Peyer's patch (tissue), 4 donors: ENCODE measurements around the gene FBXW2. TPM values are rescaled to one million over a fixed set of nuclear protein-coding genes. Genes with fewer than 3 reads are reported as not detected.

Experiments used
- DNase-seq, 3 donors: peaks; one replicate each; pipeline ENCODE4 v3.0.0-alpha.2; 2017 to 2019
- H3K27ac ChIP-seq, 4 donors: fragments of 200-600 bp; sonication (generic); one replicate each; pipeline ENCODE4 v1.5.1; 2016 to 2019
- H3K27me3 ChIP-seq, 2 donors: fragments of 200-600 bp; sonication (generic); one replicate each; pipeline ENCODE4 v1.5.1; 2019
- H3K36me3 ChIP-seq, 3 donors: fragments of 200-600 bp; sonication (generic); one replicate each; pipeline ENCODE4 v1.5.1; 2016 to 2019
- H3K4me1 ChIP-seq, 4 donors: fragments of 200-600 bp; sonication (generic); one replicate each; pipeline ENCODE4 v1.5.1; 2016 to 2019
- H3K4me3 ChIP-seq, 4 donors: fragments of 200-600 bp; sonication (generic); 1 replicate in 3 of 4; 2 replicates in 1 of 4; pipeline ENCODE4 v1.5.1; 2016 to 2019; ENCODE audit warnings: mild to moderate bottlenecking in 1 of 4
- H3K9me3 ChIP-seq, 4 donors: fragments of 200-600 bp; sonication (generic); one replicate each; pipeline ENCODE4 v1.5.1; 2016 to 2019; ENCODE audit warnings: mild to moderate bottlenecking in 1 of 4
- POLR2A ChIP-seq, 2 donors: fragments of 450-650 bp; IDR thresholded peaks; one replicate each; pipeline ENCODE4 v1.5.1; 2017; ENCODE audit warnings: antibody characterized with exemption in 2 of 2, mild to moderate bottlenecking in 2 of 2, moderate library complexity in 2 of 2
- total RNA-seq, 4 donors: library from RNA; depleted of rRNA; stranded (reverse); fragments of >200 nt; gene quantifications; one replicate each; pipeline ENCODE4 v1.1.0, GENCODE V29; 2016
- TF ChIP-seq, protein P1 (sequence below), 6 experiments: fragments of 450-650 bp in 4 of 6; fragments of 200-600 bp in 2 of 6; sonication (generic) in 1 of 6; IDR thresholded peaks; one replicate each; pipeline ENCODE4 v1.5.1; 2017 to 2019; ENCODE audit warnings: antibody characterized with exemption in 6 of 6, mild to moderate bottlenecking in 3 of 6, moderate library complexity in 1 of 6

FBXW2 gene
- total RNA-seq, 4 donors from 2014 or later, result 70.5 to 93.3 (median 82.8) TPM

DNA sequence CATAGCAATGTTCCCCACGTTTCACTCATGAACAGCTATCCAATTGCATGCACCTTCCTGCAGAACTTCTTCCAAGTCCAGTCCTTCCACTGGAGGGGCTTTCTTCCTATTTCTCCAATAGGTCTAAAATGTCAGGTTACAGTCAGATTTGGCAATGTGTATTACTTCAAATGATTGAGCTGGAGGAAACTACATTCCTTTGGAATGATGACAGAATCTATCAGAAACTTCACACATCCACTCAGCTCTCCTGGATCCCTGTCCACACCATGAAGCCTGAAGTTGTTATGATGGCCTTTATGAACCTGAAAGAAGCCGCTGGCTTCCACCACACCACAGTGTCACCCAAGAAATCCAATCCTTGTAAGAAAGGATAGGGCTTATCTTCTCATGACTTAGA is 32.2 kb downstream of the FBXW2 start:
- Histone ChIP-seq H3K4me3 (no peak overlapping the region), H3K27ac (no peak overlapping the region), H3K27me3 (no peaks in the 10 kb centered on the region), H3K9me3 (no peaks in the 10 kb centered on the region), H3K4me1 (no peaks in the 10 kb centered on the region), H3K36me3 (peaks cover 0 to 53% (median 0%) of the 10 kb centered on the region in 3 donors)
- no peak for DNase-seq
- TF ChIP-seq POLR2A (IDR thresholded peaks at IDR 0.05), result no peak
- TF ChIP-seq, protein P1, sequence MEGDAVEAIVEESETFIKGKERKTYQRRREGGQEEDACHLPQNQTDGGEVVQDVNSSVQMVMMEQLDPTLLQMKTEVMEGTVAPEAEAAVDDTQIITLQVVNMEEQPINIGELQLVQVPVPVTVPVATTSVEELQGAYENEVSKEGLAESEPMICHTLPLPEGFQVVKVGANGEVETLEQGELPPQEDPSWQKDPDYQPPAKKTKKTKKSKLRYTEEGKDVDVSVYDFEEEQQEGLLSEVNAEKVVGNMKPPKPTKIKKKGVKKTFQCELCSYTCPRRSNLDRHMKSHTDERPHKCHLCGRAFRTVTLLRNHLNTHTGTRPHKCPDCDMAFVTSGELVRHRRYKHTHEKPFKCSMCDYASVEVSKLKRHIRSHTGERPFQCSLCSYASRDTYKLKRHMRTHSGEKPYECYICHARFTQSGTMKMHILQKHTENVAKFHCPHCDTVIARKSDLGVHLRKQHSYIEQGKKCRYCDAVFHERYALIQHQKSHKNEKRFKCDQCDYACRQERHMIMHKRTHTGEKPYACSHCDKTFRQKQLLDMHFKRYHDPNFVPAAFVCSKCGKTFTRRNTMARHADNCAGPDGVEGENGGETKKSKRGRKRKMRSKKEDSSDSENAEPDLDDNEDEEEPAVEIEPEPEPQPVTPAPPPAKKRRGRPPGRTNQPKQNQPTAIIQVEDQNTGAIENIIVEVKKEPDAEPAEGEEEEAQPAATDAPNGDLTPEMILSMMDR (IDR thresholded peaks at IDR 0.05), result no peak

DNA sequence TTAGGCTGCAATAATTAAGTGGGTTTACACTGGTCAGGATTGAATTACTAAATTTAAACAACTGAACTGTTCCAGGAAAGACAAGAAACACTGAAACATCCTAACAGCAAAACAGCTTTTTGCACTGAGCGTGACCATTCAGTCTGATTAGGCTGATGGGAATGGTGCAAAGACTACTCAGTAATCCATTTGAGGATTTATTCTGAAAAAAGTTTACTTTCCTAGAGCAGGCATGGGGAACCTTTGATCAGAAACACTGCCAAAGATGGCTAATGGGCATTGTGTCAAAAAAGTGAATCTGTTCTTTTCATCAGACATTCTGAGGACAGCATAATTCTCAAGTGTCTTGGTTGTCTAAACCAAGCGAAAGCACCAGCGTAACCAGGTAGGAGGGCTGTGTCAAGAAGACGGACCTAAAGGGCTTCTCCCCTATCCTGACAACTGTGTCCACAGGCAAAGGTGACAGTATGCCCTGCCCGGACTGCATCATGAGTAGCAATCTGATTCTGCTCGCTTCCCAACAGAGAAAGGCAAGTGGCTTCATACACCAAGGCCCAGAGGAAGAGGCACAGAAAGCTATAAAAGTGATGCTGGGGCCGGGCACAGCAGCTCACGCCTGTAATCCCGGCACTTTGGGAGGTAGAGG is 33.3 kb downstream of the FBXW2 start:
- Histone ChIP-seq H3K4me3 (no peak overlapping the region), H3K4me1 (no peaks in the 10 kb centered on the region), H3K27ac (no peak overlapping the region), H3K36me3 (peaks cover 0 to 48% (median 0%) of the 10 kb centered on the region in 3 donors), H3K9me3 (no peaks in the 10 kb centered on the region), H3K27me3 (no peaks in the 10 kb centered on the region)
- TF ChIP-seq, protein P1 (IDR thresholded peaks at IDR 0.05), result no peak
- no peak for TF ChIP-seq POLR2A (IDR thresholded peaks at IDR 0.05)
- DNase-seq, result no peak

- Histone ChIP-seq H3K36me3 (peaks cover 0 to 35% (median 0%) of the 10 kb centered on the region in 3 donors), H3K27me3 (no peaks in the 10 kb centered on the region), H3K27ac (no peak overlapping the region), H3K4me3 (no peak overlapping the region), H3K9me3 (no peaks in the 10 kb centered on the region), H3K4me1 (no peaks in the 10 kb centered on the region)
- TF ChIP-seq, protein P1 (IDR thresholded peaks at IDR 0.05), result no peak
- DNase-seq, result no peak
Measured at GRCh38 chr9:120758544-120758943, 34.7 kb downstream of the FBXW2 start.

- no peaks in the 10 kb centered on the region for H3K27me3 ChIP-seq
- TF ChIP-seq, protein P1 (IDR thresholded peaks at IDR 0.05), result no peak
- TF ChIP-seq POLR2A (IDR thresholded peaks at IDR 0.05), result no peak
- peaks cover 0 to 22% (median 0%) of the 10 kb centered on the region in 3 donors for H3K36me3 ChIP-seq
- no peak for DNase-seq
- no peaks in the 10 kb centered on the region for H3K4me1 ChIP-seq
- H3K4me3 ChIP-seq, result no peak overlapping the region
- H3K9me3 ChIP-seq, result no peaks in the 10 kb centered on the region
- H3K27ac ChIP-seq, result no peak overlapping the region
Measured at GRCh38 chr9:120757026-120757913, 35.9 kb downstream of the FBXW2 start.

DNA sequence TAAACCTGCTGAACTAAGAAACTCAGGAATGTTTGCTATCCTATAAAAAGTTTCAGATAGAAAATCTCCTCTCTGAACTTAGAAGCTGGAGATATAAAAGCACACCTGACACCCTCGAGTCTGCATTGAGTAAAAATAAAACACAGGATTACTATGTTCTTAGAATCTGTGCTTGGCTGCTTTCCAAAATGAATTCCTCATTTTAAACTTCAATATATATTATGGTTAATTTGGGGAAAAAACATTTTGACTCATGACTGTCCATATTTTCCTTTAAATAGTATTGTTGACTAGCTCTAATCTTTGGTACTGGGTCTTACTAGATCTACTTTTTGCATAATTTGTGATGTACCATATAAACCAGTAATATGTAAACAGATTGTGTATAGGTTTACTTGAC is 36.7 kb downstream of the FBXW2 start:
- peaks cover 0 to 18% (median 0%) of the 10 kb centered on the region in 3 donors for H3K36me3 ChIP-seq
- no peak overlapping the region for H3K4me3 ChIP-seq
- no peaks in the 10 kb centered on the region for H3K4me1 ChIP-seq
- H3K9me3 ChIP-seq, result no peaks in the 10 kb centered on the region
- H3K27me3 ChIP-seq, result no peaks in the 10 kb centered on the region
- no peak for DNase-seq
- no peak for TF ChIP-seq POLR2A (IDR thresholded peaks at IDR 0.05)
- TF ChIP-seq, protein P1 (IDR thresholded peaks at IDR 0.05), result no peak
- no peak overlapping the region for H3K27ac ChIP-seq
